Stimulated activated CD8-positive, alpha-beta memory T cell treated with anti-CD3 and anti-CD28 coated beads, Interleukin-12 subunit alpha, Interleukin-12 subunit beta, amount 100 ng/mL, for 24 hours (primary cell): Measurements from ENCODE around the gene ADAMTS13.
"Not testable (repeated sequence)": the region's sequence is repeated elsewhere in the genome, so short reads cannot be mapped to it uniquely, and the experiment has no call there.

Source experiments
- DNase-seq: peaks from one replicate; pipeline ENCODE4 v3.0.0-alpha.2; 2020; ENCODE audit errors: extremely low read depth

Gene ADAMTS13

GRCh38 chr9:133392308-133392707 lies 29.9 kb upstream of the ADAMTS13 start:
- DNase-seq, result not testable (repeated sequence)

- no peak for DNase-seq
Measured at GRCh38 chr9:133393399-133393798, 28.8 kb upstream of the ADAMTS13 start.

- no peak for DNase-seq
Measured at GRCh38 chr9:133394687-133395271, 27.4 kb upstream of the ADAMTS13 start.

GRCh38 chr9:133396952-133397351 lies 25.2 kb upstream of the ADAMTS13 start:
- DNase-seq, result no peak

- DNase-seq, result no peak
Measured at GRCh38 chr9:133397370-133397769, 24.8 kb upstream of the ADAMTS13 start.

GRCh38 chr9:133397895-133398294 lies 24.3 kb upstream of the ADAMTS13 start:
- no peak for DNase-seq

GRCh38 chr9:133400292-133400691 lies 21.9 kb upstream of the ADAMTS13 start:
- no peak for DNase-seq

GRCh38 chr9:133401588-133401987 lies 20.6 kb upstream of the ADAMTS13 start:
- no peak for DNase-seq

GRCh38 chr9:133402689-133403088 lies 19.5 kb upstream of the ADAMTS13 start:
- no peak for DNase-seq

- no peak for DNase-seq
Measured at GRCh38 chr9:133403766-133404453, 18.3 kb upstream of the ADAMTS13 start.

- no peak for DNase-seq
Measured at GRCh38 chr9:133404454-133405002, 17.6 kb upstream of the ADAMTS13 start.

- DNase-seq, result no peak
Measured at GRCh38 chr9:133405508-133406438, 16.4 kb upstream of the ADAMTS13 start.

GRCh38 chr9:133406480-133407307 lies 15.5 kb upstream of the ADAMTS13 start:
- DNase-seq, result peak; percentile 57

- no peak for DNase-seq
Measured at GRCh38 chr9:133408042-133408441, 14.1 kb upstream of the ADAMTS13 start.

GRCh38 chr9:133415170-133415569 lies 7.0 kb upstream of the ADAMTS13 start:
- DNase-seq, result no peak

GRCh38 chr9:133417541-133418461 lies 4.4 kb upstream of the ADAMTS13 start, which contains the start of gene REXO4:
Gene REXO4 (minus strand): TSS chr9:133418010. CDS start chr9:133417844, 166 bp downstream.
- peak; percentile 61 for DNase-seq

GRCh38 chr9:133419005-133419404 lies 3.2 kb upstream of the ADAMTS13 start:
- DNase-seq, result no peak

GRCh38 chr9:133420392-133420827 lies 1.8 kb upstream of the ADAMTS13 start:
- no peak for DNase-seq

GRCh38 chr9:133423216-133423615 lies 1.0 kb downstream of the ADAMTS13 start:
- no peak for DNase-seq

- no peak for DNase-seq
Measured at GRCh38 chr9:133424187-133424586, 2.0 kb downstream of the ADAMTS13 start.
